ENCODE measurements around the gene FRRS1L.

- TF ChIP-seq NFIC (IDR thresholded peaks at IDR 0.05) (no peak), EP300 (IDR thresholded peaks at IDR 0.05; ENCODE audit: borderline replicate concordance) (no peak), YY1 (IDR thresholded peaks at IDR 0.05; ENCODE audit: low read depth) (no peak)
Measured at GRCh38 chr9:109214414-109214813, 47.4 kb upstream of the FRRS1L start.

All from Ishikawa (cell line).